Nucleus accumbens (tissue), 56 donors: ENCODE data around the gene ZNRF3.
"Not testable (repeated sequence)": the region's sequence is repeated elsewhere in the genome, so short reads cannot be mapped to it uniquely, and the experiment has no call there.

Experiments
- DNase-seq, 56 donors: peaks; one replicate each; lab custom pipeline; 2025; lab: John Stamatoyannopoulos, UW

The ZNRF3 gene

GRCh38 chr22:29028468-29028867 is 145.1 kb downstream of the ZNRF3 start:
- no peak for DNase-seq

- DNase-seq = no peak
Measured at GRCh38 chr22:29029202-29030000, 146.0 kb downstream of the ZNRF3 start.

GRCh38 chr22:29030016-29030617 is 146.7 kb downstream of the ZNRF3 start:
- DNase-seq = peak in 2 of 56 donors; percentile 8 to 30

GRCh38 chr22:29030618-29031226 is 147.3 kb downstream of the ZNRF3 start:
- DNase-seq = peak in 37 of 56 donors; percentile 6 to 75 (median 34)

- DNase-seq = peak in 8 of 56 donors; percentile 7 to 48 (median 23)
Measured at GRCh38 chr22:29031227-29032011, 148.0 kb downstream of the ZNRF3 start.

- no peak for DNase-seq
Measured at GRCh38 chr22:29032014-29032475, 148.7 kb downstream of the ZNRF3 start.

GRCh38 chr22:29032584-29032983 is 149.2 kb downstream of the ZNRF3 start:
- DNase-seq = peak in 2 of 56 donors; percentile 15 to 16

GRCh38 chr22:29037340-29037932 is 154.1 kb downstream of the ZNRF3 start:
- DNase-seq = no peak

- no peak for DNase-seq
Measured at GRCh38 chr22:29039148-29039547, 155.8 kb downstream of the ZNRF3 start.

GRCh38 chr22:29039684-29040083 is 156.3 kb downstream of the ZNRF3 start:
- not testable (repeated sequence) for DNase-seq

GRCh38 chr22:29040385-29041275 is 157.3 kb downstream of the ZNRF3 start:
- DNase-seq = peak in 42 of 56 donors; percentile 8 to 83 (median 42)

GRCh38 chr22:29041408-29041807 is 158.0 kb downstream of the ZNRF3 start:
- peak in 26 of 56 donors; percentile 7 to 68 (median 26) for DNase-seq

GRCh38 chr22:29043906-29044575 is 160.7 kb downstream of the ZNRF3 start:
- DNase-seq = no peak

- no peak for DNase-seq
Measured at GRCh38 chr22:29044657-29045176, 161.3 kb downstream of the ZNRF3 start.

GRCh38 chr22:29048822-29049654 is 165.7 kb downstream of the ZNRF3 start:
- DNase-seq = no peak

GRCh38 chr22:29049655-29050263 is 166.4 kb downstream of the ZNRF3 start:
- DNase-seq = no peak

GRCh38 chr22:29050457-29050856 is 167.1 kb downstream of the ZNRF3 start:
- no peak for DNase-seq
